Fibroblast of pulmonary artery (primary cell): Measurements from ENCODE around the gene GPR143.

Experiments
- DNase-seq: peaks from one replicate; pipeline ENCODE4 v3.0.0-alpha.2; 2010; ENCODE audit warnings: low read depth
- H3K4me3 ChIP-seq: replicated peaks from 2 replicates; pipeline ENCODE4 v1.5.1; 2011; ENCODE audit warnings: low read depth, mild to moderate bottlenecking, control low read depth, low read length, moderate library complexity
- TF ChIP-seq, protein P1 (sequence below): IDR thresholded peaks from 2 replicates; pipeline ENCODE4 v1.5.1; 2011; ENCODE audit warnings: mild to moderate bottlenecking, control low read depth, low read length, inconsistent platforms; ENCODE audit errors: missing control alignments

Gene GPR143

DNA sequence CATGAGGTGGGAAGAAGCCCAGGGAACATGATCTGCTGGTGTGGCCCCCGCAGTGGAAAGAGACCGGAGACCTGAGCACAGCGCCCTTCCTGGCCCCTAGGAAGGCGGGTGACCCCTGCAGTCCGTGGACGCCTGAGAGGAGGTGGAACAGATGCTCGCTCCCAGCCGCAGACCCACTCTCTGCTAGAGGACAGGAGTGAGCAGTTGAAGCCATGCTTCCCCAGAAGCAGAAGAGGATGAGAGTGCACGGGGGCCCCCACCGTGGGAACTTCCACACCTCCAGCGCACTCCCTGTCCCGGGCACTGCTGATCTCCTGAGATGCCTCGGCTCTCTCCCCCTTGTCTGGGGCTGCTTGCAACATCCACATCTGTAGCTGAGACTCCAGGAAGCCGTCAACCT lies 62.2 kb downstream of the GPR143 start:
- TF ChIP-seq, protein P1, sequence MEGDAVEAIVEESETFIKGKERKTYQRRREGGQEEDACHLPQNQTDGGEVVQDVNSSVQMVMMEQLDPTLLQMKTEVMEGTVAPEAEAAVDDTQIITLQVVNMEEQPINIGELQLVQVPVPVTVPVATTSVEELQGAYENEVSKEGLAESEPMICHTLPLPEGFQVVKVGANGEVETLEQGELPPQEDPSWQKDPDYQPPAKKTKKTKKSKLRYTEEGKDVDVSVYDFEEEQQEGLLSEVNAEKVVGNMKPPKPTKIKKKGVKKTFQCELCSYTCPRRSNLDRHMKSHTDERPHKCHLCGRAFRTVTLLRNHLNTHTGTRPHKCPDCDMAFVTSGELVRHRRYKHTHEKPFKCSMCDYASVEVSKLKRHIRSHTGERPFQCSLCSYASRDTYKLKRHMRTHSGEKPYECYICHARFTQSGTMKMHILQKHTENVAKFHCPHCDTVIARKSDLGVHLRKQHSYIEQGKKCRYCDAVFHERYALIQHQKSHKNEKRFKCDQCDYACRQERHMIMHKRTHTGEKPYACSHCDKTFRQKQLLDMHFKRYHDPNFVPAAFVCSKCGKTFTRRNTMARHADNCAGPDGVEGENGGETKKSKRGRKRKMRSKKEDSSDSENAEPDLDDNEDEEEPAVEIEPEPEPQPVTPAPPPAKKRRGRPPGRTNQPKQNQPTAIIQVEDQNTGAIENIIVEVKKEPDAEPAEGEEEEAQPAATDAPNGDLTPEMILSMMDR, result no peak
- H3K4me3 ChIP-seq, result no peak overlapping the region
- DNase-seq, result no peak

DNA sequence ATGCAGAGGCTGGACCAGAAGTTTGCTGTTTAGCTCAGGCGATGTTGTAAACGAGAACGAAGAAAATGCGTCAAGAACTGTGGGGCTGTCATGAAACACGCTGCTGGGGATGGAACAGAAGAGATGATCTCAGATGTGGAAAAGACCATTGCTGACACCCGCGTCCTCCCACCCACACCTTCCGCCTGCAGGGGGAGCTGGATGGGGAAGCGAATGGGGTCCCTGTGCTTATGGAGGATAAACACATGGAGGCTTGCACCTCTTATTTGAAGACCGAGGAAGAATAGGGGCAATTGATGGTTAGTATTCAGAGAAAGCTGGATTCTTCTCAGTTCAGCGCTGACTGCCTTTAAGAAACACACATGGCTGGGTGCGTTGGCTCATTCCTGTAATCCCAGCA lies 63.9 kb downstream of the GPR143 start:
- no peak overlapping the region for H3K4me3 ChIP-seq
- no peak for DNase-seq
- TF ChIP-seq, protein P1, result no peak

DNA sequence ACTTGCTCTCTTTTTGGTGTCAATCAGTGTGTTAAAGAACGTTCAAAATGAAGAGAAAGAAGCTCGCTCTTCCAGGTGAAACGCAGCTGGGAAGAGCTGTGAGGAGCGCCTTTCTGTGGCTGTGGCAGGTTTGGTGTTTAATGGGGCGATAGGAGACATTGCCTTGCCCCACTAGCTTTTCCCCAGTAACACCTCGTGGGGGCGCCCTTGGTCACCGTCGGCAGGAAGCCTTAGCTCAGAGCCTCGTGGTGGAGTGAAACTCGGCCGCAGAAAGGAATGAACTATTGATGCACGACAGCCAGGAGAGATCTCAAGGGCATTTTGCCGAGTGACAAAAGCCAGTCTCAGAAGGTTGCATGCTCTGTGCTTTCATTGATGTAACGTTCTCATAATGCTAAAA lies 65.1 kb downstream of the GPR143 start:
- TF ChIP-seq, protein P1, result no peak
- no peak overlapping the region for H3K4me3 ChIP-seq
- no peak for DNase-seq

DNA sequence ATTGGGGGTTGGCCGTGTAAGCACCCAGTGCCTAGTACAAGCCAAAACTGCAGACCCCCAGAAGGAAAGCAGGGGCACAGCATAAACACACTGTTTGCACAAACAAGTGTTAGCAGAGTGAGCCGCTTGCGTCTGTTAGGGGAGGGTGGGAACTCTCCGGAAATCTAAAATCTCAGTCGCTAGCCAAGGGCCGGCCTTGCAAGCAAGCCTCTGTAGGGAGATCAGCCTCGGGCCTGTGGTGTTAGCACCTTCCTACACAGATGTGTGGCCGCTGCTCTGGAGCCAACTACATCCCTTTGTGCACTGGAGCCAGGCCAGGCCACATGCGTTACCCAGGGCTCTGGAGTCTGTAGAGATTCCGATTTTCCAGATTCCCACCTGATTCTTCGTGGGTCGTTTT lies 67.1 kb downstream of the GPR143 start:
- TF ChIP-seq, protein P1, result no peak
- no peak for DNase-seq
- no peak overlapping the region for H3K4me3 ChIP-seq

DNA sequence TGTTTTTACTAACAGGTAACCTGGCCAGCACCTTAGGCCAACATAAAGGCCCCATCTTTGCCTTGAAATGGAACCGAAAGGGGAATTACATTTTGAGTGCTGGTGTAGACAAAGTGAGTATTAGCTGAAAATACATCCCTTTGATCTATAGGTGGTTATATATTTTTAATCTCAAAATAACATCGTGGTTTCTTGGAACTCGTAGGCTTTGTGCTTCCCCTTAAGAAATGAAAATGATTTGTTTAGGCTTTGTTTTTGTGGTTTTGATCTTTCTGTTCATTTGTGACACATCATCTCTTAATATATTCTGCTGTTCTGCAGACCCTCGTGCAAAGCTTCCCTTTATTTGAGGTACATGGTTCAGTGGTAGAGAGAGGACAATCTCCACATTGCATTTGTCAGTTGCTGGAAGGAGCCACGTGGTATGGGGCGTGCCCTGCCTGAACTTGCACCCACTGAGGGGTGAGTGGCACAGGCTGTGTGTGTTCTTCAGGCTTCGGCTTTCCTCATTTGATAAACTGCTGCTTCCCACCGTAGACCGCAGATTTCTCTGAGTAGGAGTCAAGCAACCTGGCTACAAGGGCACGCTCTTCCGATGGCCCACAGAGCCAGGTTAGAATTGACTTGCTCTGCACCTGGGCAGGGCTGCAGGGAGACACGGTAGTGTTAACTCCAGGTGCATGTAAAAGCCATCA lies 72.2 kb downstream of the GPR143 start:
- no peak overlapping the region for H3K4me3 ChIP-seq
- no peak for DNase-seq
- TF ChIP-seq, protein P1, result no peak

DNA sequence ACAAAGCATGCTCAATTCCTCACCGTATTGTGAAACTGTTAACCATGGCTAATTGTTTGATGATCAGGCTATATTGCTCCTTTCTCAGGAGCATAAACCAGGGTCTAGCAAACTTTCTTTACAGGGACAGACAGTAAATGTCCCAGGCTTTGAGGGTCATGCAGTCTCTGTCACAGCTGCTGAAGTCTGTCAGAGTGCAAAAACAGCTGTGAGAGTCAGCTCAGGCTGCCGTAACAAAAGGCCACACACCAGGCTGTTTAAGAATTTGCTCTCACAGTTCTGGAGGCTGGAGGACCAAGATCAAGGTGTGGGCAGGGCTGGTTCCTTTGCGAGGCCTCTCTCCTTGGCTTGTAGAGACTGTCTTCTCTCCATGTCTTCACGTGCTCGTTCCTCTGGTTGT lies 75.6 kb downstream of the GPR143 start:
- DNase-seq, result no peak
- no peak overlapping the region for H3K4me3 ChIP-seq
- TF ChIP-seq, protein P1, result no peak

DNA sequence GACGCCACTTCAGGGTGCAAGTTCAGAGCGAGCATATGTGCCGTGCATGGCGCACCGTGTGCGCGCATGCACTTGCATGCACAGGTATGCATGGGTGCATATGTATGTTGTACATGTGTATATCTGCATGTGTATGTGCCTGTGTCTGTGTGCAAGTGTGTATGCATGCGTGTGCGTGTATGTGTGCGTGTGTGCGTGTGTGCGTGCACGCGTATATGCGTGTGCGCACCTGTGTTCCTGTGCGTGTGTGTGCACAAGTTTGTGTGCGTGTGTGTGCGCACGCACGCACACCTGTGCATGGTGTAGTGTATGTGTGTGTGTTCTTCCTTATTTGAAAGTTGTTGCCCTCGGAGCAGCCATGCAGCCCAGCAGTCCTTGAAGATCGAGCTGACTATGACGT lies 76.8 kb downstream of the GPR143 start:
- TF ChIP-seq, protein P1, result no peak
- DNase-seq, result no peak
- no peak overlapping the region for H3K4me3 ChIP-seq
